ENCODE results near the gene TMED7.

DNA sequence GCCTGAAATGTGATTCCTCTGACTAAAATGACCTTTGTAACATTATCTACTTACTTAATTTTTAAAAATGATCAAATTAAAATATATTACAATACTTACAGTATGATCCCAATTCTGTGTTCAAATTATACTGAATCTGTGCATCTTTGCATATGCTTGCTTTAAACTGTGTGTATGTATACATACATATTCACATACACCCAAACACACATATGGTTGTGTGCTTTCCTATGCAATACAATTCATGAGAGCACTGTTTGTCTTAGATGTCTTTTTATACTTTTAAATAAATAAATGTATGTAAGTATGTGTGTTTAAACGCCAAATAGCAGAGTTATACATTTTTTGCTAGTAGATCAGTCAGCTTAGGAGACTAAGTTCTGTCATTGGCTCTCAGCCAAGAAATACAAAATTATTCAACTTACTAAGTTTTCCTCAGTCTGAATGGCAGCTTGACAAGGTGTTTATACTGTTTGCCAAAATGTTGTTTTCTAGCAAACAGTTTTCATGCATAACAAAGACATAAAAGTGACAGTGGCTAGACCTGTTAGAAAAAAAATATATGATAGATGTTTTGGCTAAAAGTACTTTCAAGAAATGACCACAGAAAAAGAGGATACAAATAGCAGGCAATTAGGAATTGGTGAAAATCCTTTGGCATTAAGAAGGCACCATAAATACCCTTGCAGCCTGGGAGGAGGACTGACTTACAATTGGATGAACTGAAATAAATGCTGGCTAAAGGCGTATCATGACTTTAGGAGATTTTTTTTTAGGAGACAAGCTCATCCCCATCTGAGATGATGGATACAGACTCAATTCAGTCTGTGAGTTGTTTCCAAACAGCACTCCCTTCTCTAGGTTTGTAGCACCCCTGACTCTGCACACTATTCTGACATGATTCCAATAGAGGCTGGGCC lies 31.4 kb downstream of the TMED7 start:
- TF ChIP-seq, protein P1, sequence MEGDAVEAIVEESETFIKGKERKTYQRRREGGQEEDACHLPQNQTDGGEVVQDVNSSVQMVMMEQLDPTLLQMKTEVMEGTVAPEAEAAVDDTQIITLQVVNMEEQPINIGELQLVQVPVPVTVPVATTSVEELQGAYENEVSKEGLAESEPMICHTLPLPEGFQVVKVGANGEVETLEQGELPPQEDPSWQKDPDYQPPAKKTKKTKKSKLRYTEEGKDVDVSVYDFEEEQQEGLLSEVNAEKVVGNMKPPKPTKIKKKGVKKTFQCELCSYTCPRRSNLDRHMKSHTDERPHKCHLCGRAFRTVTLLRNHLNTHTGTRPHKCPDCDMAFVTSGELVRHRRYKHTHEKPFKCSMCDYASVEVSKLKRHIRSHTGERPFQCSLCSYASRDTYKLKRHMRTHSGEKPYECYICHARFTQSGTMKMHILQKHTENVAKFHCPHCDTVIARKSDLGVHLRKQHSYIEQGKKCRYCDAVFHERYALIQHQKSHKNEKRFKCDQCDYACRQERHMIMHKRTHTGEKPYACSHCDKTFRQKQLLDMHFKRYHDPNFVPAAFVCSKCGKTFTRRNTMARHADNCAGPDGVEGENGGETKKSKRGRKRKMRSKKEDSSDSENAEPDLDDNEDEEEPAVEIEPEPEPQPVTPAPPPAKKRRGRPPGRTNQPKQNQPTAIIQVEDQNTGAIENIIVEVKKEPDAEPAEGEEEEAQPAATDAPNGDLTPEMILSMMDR (IDR thresholded peaks at IDR 0.05) = no peak
- no peak for TF ChIP-seq POLR2A (IDR thresholded peaks at IDR 0.05)

Data from vagina (tissue), 2 donors.